Heart right ventricle (tissue), 16 donors: Measurements from ENCODE around the gene SSTR5. TPM values are rescaled to one million over a fixed set of nuclear protein-coding genes. Genes with fewer than 3 reads are reported as not detected.
A peak's percentile ranks its signal among the peaks of the same experiment; 100 is the strongest.

Experiments
- ATAC-seq, 8 donors: fragments of 200-7000 bp; cut with Tn5 transposase; one replicate each; pipeline ENCODE4 v1.9.1; 2020; ENCODE audit warnings: mild to moderate bottlenecking in 8 of 8, moderate library complexity in 8 of 8, moderate number of reproducible peaks in 1 of 8
- DNase-seq, 2 donors: peaks; one replicate each; pipeline ENCODE4 v3.0.0-alpha.2; 2020
- H3K27ac ChIP-seq, 10 donors: fragments of 200-600 bp; sonication (generic) in 2 of 10; one replicate each; pipeline versions ENCODE4 v1.5.0 to v1.8.0; 2020 to 2022; ENCODE audit warnings: mild to moderate bottlenecking in 3 of 10
- H3K27me3 ChIP-seq, 7 donors: fragments of 200-600 bp; one replicate each; pipeline ENCODE4 v1.8.0; 2021 to 2022; ENCODE audit warnings: mild to moderate bottlenecking in 2 of 7
- H3K36me3 ChIP-seq, 9 donors: fragments of 200-600 bp; sonication (generic) in 1 of 9; one replicate each; pipeline versions ENCODE4 v1.5.0 to v1.8.0; 2020 to 2022; ENCODE audit warnings: mild to moderate bottlenecking in 2 of 9
- H3K4me1 ChIP-seq, 9 donors: fragments of 200-600 bp; sonication (generic) in 1 of 9; one replicate each; pipeline versions ENCODE4 v1.5.0 to v1.8.0; 2020 to 2022; ENCODE audit warnings: mild to moderate bottlenecking in 4 of 9
- H3K4me3 ChIP-seq, 10 donors: fragments of 200-600 bp; sonication (generic) in 2 of 10; one replicate each; pipeline versions ENCODE4 v1.5.0 to v1.8.0; 2020 to 2022; ENCODE audit warnings: mild to moderate bottlenecking in 7 of 10, moderate library complexity in 2 of 10
- H3K9me3 ChIP-seq, 11 donors: fragments of 200-600 bp in 10 of 11; sonication (generic) in 2 of 11; one replicate each; pipeline versions ENCODE4 v1.5.0 to v1.8.0; 2013 to 2022; ENCODE audit warnings: mild to moderate bottlenecking in 2 of 11, control low read depth in 1 of 11, moderate library complexity in 1 of 11
- WGBS, 2 donors: extraction: QIAGEN DNeasy Blood & Tissue Kit; methylation state at CpG; one replicate each; pipeline ENCODE4 v1.1.7; 2013; ENCODE audit warnings: inconsistent platforms in 1 of 2; 5-methylcytosine and 5-hydroxymethylcytosine counted together
- intact Hi-C, 10 donors: fragments of 100-400 bp; cut with DNase I; formaldehyde crosslinking; loops; one replicate each; pipeline versions ENCODE4 v1.11.1 to v1.14.2; 2022
- polyA plus RNA-seq, 2 donors: library from polyadenylated mRNA; stranded (reverse); fragments of 200-250 nt; gene quantifications; one replicate each; pipeline ENCODE4 v1.2.3, GENCODE V29; 2013
- total RNA-seq, 10 donors: library from RNA; stranded (reverse); fragmentation: NEBNext Ultra II Directional in 3 of 10; extraction: Animal tissue kit (Norgen Biotek cat#: 25700) in 3 of 10; gene quantifications; one replicate each; pipeline versions ENCODE4 v1.2.1 to v1.2.4, GENCODE V29; 2021 to 2023
- TF ChIP-seq, protein P1 (sequence below), 9 donors: fragments of 200-600 bp; sonication (generic) in 2 of 9; IDR thresholded peaks; one replicate each; pipeline versions ENCODE4 v1.5.0 to v1.8.0; 2021 to 2022; ENCODE audit warnings: antibody characterized with exemption in 9 of 9, mild to moderate bottlenecking in 5 of 9, moderate library complexity in 1 of 9
- donor health status: Arrhythmogenic right ventricular cardiomyopathy.
- donor health status: ischemic (EF 13 %, LVEDD 7.1; RV severe dilation, severe dysfunction).
- donor health status: healthy with polysubstance abuse.
- donor health status: DM: no; HTN: yes; CAD: no.
- donor health status: DM: no; HTN: no; CAD: no.
- donor health status: ischemic (EF 25% LVEDD 6.9; RV normal size, moderate dysfunction).
- donor health status: ischemic (EF 25% LVEDD 5.7; RV mildly dilated, moderate dysfunction).
- donor health status: healthy.
- donor health status: DM: yes; HTN: yes; CAD: no.
- donor health status: Ischemic cardiomyopathy.
- donor health status: ischemic (EF 35%, LVEDD 5.7; RV mildly dilated, moderate dysfunction).
- donor health status: nonischemic (EF 11% LVEDD 7.7; RV severe dilation, severe dysfunction).
- donor health status: DM: yes; HTN: yes; CAD: no.
- donor health status: PGD.
- donor health status: ischemic (EF 29% LVEDD 5.4; RV normal size, mild dysfunction).
- donor health status: nonischemic (EF 23%, LVEDD 6.1; RV moderate dilation, normal function).

SSTR5 gene
- total and polyA plus RNA-seq, 12 donors, result 0.39 to 32.0 (median 5.4) TPM

DNA sequence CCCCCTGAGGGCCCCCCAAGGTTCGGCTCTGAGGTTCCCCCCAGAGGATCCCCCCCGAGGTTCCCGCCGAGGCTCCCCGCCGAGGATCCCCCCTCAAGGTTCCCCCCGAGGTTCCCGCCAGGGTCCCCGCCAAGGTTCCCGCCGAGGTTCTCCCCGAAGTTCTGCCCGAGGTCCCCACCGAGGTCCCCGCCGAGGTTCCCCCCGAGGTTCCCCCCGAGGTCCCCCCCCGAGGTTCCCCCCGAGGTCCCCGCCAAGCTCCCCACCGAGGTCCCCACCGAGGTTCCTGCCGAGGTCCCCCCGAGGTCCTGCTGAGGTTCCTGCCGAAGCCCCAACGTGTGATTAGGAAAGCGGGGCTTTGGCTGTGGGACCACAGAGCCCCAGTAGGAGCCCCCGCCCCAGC lies 32.2 kb upstream of the SSTR5 start:
- peaks cover 16 to 79% (median 65%) of the 10 kb centered on the region in 7 donors for H3K27me3 ChIP-seq
- intact Hi-C loops, result no loop called here

GRCh38 chr16:1042049-1042744 lies 30.4 kb upstream of the SSTR5 start:
- 89 to 90% methylated on average over 15 of the region's 15 CpGs for WGBS, 2 donors
- intact Hi-C loops, result no loop called here

More for the DNA sequence above, 32.2 kb upstream of the SSTR5 start:
- 91% methylated on average over 28 to 29 of the region's 29 CpGs for WGBS, 2 donors
- ATAC-seq, result no peak
- TF ChIP-seq, protein P1, sequence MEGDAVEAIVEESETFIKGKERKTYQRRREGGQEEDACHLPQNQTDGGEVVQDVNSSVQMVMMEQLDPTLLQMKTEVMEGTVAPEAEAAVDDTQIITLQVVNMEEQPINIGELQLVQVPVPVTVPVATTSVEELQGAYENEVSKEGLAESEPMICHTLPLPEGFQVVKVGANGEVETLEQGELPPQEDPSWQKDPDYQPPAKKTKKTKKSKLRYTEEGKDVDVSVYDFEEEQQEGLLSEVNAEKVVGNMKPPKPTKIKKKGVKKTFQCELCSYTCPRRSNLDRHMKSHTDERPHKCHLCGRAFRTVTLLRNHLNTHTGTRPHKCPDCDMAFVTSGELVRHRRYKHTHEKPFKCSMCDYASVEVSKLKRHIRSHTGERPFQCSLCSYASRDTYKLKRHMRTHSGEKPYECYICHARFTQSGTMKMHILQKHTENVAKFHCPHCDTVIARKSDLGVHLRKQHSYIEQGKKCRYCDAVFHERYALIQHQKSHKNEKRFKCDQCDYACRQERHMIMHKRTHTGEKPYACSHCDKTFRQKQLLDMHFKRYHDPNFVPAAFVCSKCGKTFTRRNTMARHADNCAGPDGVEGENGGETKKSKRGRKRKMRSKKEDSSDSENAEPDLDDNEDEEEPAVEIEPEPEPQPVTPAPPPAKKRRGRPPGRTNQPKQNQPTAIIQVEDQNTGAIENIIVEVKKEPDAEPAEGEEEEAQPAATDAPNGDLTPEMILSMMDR (IDR thresholded peaks at IDR 0.05), result no peak
- peak in 1 of 2 donors; percentile 7 for DNase-seq
- Histone ChIP-seq H3K4me1 (peaks cover 0 to 15% (median 5%) of the 10 kb centered on the region in 9 donors), H3K4me3 (no peak overlapping the region), H3K9me3 (peaks cover 0 to 9% (median 0%) of the 10 kb centered on the region in 11 donors), H3K36me3 (no peaks in the 10 kb centered on the region), H3K27ac (no peak overlapping the region)

GRCh38 chr16:1042866-1043265 lies 29.7 kb upstream of the SSTR5 start:
- no peak overlapping the region for H3K27ac ChIP-seq
- peaks cover 0 to 9% (median 0%) of the 10 kb centered on the region in 11 donors for H3K9me3 ChIP-seq
- DNase-seq (no peak), ATAC-seq (no peak)
- peaks cover 0 to 25% (median 6%) of the 10 kb centered on the region in 9 donors for H3K4me1 ChIP-seq
- H3K27me3 ChIP-seq, result peaks cover 16 to 78% (median 63%) of the 10 kb centered on the region in 7 donors
- H3K4me3 ChIP-seq, result no peak overlapping the region
- no peaks in the 10 kb centered on the region for H3K36me3 ChIP-seq
- WGBS, 2 donors, result 37 to 45% methylated on average over 19 of the region's 19 CpGs
- TF ChIP-seq, protein P1 (IDR thresholded peaks at IDR 0.05), result no peak
- intact Hi-C loops, result no loop called here

More at GRCh38 chr16:1042049-1042744, 30.4 kb upstream of the SSTR5 start:
- Histone ChIP-seq H3K27ac (no peak overlapping the region), H3K4me1 (peaks cover 0 to 23% (median 5%) of the 10 kb centered on the region in 9 donors), H3K27me3 (peaks cover 16 to 78% (median 64%) of the 10 kb centered on the region in 7 donors), H3K36me3 (no peaks in the 10 kb centered on the region), H3K9me3 (peaks cover 0 to 9% (median 0%) of the 10 kb centered on the region in 11 donors), H3K4me3 (no peak overlapping the region)
- no peak for ATAC-seq
- no peak for DNase-seq
- TF ChIP-seq, protein P1 (IDR thresholded peaks at IDR 0.05), result no peak

GRCh38 chr16:1043881-1044451 lies 28.6 kb upstream of the SSTR5 start:
- TF ChIP-seq, protein P1 (IDR thresholded peaks at IDR 0.05), result no peak
- ATAC-seq (no peak), DNase-seq (no peak)
- Histone ChIP-seq H3K9me3 (peaks cover 0 to 9% (median 0%) of the 10 kb centered on the region in 11 donors), H3K27ac (no peak overlapping the region), H3K4me1 (peaks cover 3 to 34% (median 10%) of the 10 kb centered on the region in 9 donors), H3K36me3 (no peaks in the 10 kb centered on the region), H3K27me3 (peaks cover 12 to 78% (median 64%) of the 10 kb centered on the region in 7 donors), H3K4me3 (no peak overlapping the region)
- WGBS, 2 donors, result 21 to 34% methylated on average over 40 of the region's 40 CpGs
- intact Hi-C loops, result no loop called here
